Measurements from ENCODE around the gene F8A3. TPM values are rescaled to one million over a fixed set of nuclear protein-coding genes. Genes with fewer than 3 reads are reported as not detected.
"Not testable (repeated sequence)": the region's sequence is repeated elsewhere in the genome, so short reads cannot be mapped to it uniquely, and the experiment has no call there.

The F8A3 gene
- total RNA-seq, result 1 to 10 TPM; 7.7 to 9.2 TPM

GRCh38 chrX:155458471-155458870 lies at the start of gene F8A3:
Gene F8A3, minus strand, starts transcription at chrX:155458620. Its CDS starts 20 bp downstream, at chrX:155458600.
- not testable (repeated sequence) for H3K4me3 ChIP-seq; H3K9me3 ChIP-seq; H3K36me3 ChIP-seq; H3K27me3 ChIP-seq; H3K4me1 ChIP-seq; H3K27ac ChIP-seq; DNase-seq (ENCODE audit: low spot score)

GRCh38 chrX:155505296-155505695 lies 46.9 kb upstream of the F8A3 start:
- Histone ChIP-seq H3K9me3 (no peaks in the 10 kb centered on the region), H3K36me3 (no peaks in the 10 kb centered on the region), H3K27me3 (no peaks in the 10 kb centered on the region), H3K4me1 (no peaks in the 10 kb centered on the region), H3K27ac (no peak overlapping the region), H3K4me3 (no peak overlapping the region)
- no peak for TF ChIP-seq CTCF (IDR thresholded peaks at IDR 0.05)
- DNase-seq (ENCODE audit: low spot score), result no peak

GRCh38 chrX:155495134-155495533 lies 36.7 kb upstream of the F8A3 start:
- H3K27ac ChIP-seq; H3K36me3 ChIP-seq; H3K27me3 ChIP-seq; H3K9me3 ChIP-seq; DNase-seq (ENCODE audit: low spot score); H3K4me3 ChIP-seq; H3K4me1 ChIP-seq: not testable (repeated sequence)

- not testable (repeated sequence) for H3K4me3 ChIP-seq; H3K36me3 ChIP-seq; H3K9me3 ChIP-seq; H3K27me3 ChIP-seq; H3K4me1 ChIP-seq; DNase-seq (ENCODE audit: low spot score); H3K27ac ChIP-seq
Observed at GRCh38 chrX:155491421-155491820, 33.0 kb upstream of the F8A3 start.

- not testable (repeated sequence) for H3K27me3 ChIP-seq; DNase-seq (ENCODE audit: low spot score); H3K36me3 ChIP-seq; H3K27ac ChIP-seq; H3K9me3 ChIP-seq; H3K4me3 ChIP-seq; H3K4me1 ChIP-seq
Observed at GRCh38 chrX:155477136-155477535, 18.7 kb upstream of the F8A3 start.

GRCh38 chrX:155466269-155466938 lies 8.0 kb upstream of the F8A3 start:
- H3K4me3 ChIP-seq; H3K4me1 ChIP-seq; H3K9me3 ChIP-seq; H3K27ac ChIP-seq; H3K36me3 ChIP-seq; H3K27me3 ChIP-seq; DNase-seq (ENCODE audit: low spot score): not testable (repeated sequence)

- not testable (repeated sequence) for H3K27me3 ChIP-seq; H3K4me3 ChIP-seq; DNase-seq (ENCODE audit: low spot score); H3K27ac ChIP-seq; H3K36me3 ChIP-seq; H3K4me1 ChIP-seq; H3K9me3 ChIP-seq
Observed at GRCh38 chrX:155460501-155460900, 2.1 kb upstream of the F8A3 start.

- H3K4me3 ChIP-seq; H3K27me3 ChIP-seq; H3K27ac ChIP-seq; H3K9me3 ChIP-seq; H3K36me3 ChIP-seq; DNase-seq (ENCODE audit: low spot score); H3K4me1 ChIP-seq: not testable (repeated sequence)
Observed at GRCh38 chrX:155457761-155458447, 516 bp downstream of the F8A3 start.

GRCh38 chrX:155441097-155441496 lies 17.3 kb downstream of the F8A3 start:
- Histone ChIP-seq H3K27me3 (no peaks in the 10 kb centered on the region), H3K36me3 (no peaks in the 10 kb centered on the region), H3K27ac (no peak overlapping the region), H3K4me3 (no peak overlapping the region), H3K4me1 (no peaks in the 10 kb centered on the region), H3K9me3 (peaks cover 0 to 21% of the 10 kb centered on the region in 2 donors)
- no peak for DNase-seq (ENCODE audit: low spot score)
- TF ChIP-seq CTCF (IDR thresholded peaks at IDR 0.05), result no peak
